Tongue (tissue), 2 donors: ENCODE data around the gene UGT1A3. TPM values are rescaled to one million over a fixed set of nuclear protein-coding genes. Genes with fewer than 3 reads are reported as not detected.

Experiments
- DNase-seq: peaks from one replicate; pipeline ENCODE4 v3.0.0-alpha.2; 2015
- total RNA-seq: library from RNA; depleted of rRNA; stranded (reverse); fragments of >200 nt; gene quantifications from one replicate; pipeline ENCODE4 v1.2.3, GENCODE V29; 2014

The UGT1A3 gene
- total RNA-seq, 1 donor from 2014 or later, result 0.51 TPM

DNA sequence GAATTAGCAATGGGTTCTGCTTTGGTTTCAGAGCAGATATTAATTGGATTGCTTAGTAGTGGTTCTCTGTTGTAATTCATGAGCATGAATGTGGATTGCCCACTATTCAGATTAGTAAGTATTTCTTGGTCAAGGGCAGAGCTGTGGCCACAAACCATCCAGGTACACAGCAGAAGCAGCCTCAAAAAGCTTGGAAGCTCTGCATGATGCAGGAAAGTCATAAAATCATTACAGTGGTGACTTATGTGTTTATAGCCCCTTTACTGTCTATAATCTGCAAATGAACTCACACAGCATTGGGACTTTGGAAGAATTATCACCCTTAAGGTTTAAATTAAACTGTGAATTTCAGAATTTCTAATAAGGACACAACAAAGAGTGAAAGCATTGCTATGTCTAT, 29.3 kb downstream of the UGT1A3 start:
- DNase-seq, result no peak

DNA sequence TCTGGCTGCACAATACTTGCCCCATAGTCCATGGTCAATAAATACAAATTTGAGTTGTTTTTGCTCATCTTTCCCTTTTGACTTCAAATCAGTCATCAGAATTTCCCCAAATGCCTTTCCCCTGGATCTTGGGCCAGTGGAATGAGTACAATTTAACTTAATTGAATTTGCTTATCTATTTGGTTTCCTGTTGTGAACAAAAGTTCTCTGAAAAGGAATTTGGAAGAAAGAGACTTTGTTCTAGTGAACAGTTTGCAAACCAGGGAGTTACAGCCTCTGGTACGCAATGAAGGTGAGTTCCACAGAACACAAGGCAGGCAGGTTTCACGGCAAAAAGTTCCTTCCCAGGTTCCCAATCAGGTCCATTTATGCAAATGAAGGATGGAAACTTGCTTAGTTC, 30.0 kb downstream of the UGT1A3 start:
- no peak for DNase-seq

DNA sequence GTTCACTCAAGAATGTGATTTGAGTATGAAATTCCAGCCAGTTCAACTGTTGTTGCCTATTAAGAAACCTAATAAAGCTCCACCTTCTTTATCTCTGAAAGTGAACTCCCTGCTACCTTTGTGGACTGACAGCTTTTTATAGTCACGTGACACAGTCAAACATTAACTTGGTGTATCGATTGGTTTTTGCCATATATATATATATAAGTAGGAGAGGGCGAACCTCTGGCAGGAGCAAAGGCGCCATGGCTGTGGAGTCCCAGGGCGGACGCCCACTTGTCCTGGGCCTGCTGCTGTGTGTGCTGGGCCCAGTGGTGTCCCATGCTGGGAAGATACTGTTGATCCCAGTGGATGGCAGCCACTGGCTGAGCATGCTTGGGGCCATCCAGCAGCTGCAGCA, 31.2 kb downstream of the UGT1A3 start, which contains the start of gene UGT1A1:
Gene UGT1A1, plus strand, starts transcription at position 228 of the 400 bp plus-strand sequence. Its CDS starts 18 bp downstream, at position 246.
- DNase-seq, result no peak

DNA sequence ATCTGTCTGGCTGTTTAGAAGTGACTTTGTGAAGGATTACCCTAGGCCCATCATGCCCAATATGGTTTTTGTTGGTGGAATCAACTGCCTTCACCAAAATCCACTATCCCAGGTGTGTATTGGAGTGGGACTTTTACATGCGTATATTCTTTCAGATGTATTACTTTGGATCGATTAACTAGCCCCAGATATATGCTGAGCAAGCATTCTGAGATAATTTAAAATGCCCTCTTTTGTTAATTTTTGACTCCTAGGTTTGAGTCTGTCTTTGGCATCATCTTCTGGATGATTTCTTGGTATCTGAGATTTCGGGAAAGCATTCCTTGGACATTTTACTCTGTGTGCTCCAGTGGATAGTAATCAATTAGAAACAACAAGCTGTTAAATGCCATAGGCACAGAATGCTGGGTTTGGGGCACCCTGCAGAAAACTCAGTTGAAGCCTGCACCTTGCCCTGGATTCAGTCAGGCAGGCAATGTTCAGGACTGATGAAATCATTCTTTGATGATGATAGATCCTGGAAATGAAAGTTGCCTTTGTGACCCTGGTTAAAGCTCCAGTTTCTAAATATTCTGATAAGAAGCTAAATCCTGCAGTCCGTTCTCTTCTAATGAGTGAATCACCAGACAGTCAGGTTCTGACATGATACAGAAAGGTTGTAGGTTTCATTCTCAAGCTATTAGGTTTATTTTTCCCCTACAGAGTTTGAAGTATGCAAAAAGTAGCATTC, 32.4 kb downstream of the UGT1A3 start:
- no peak for DNase-seq

DNA sequence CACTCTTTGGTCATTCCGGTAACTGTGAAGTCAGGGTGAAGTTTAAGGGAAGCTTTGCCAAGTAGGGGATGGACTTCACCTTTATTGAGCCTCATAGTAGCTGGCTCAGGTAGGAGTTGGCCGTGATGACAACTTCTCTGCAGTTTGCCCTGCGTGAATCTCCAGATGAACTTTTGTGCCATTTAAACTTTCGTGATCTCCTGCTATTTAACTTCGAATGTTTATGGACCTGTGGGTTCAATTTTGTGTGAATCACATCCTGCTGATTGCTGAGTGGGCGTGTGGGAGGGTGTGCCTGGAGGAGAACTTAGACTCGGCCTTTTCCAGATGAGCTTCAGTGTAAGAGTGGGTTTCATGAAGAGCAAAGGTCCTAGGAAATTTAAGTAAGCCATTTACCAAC, 35.4 kb downstream of the UGT1A3 start:
- DNase-seq, result no peak

DNA sequence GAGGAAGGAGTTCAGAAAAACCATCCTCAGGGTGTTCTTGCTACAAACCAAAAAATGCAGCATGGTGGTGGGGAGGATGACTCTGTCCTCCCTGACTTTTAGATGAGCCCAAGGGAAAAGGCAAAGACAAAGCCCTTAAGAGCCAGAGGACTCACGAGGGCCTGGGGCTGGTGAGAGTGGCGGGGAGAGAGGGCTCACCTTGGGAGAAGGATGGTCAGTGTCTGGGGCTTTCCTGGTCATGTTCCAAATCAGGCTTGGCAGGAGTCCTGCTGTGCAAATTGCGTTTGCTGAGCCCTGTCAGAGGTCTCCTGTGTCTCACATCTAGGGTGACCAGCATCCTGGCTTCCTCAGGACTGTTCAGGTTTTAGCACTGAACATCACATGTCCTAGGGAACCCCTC, 35.9 kb downstream of the UGT1A3 start:
- no peak for DNase-seq

DNA sequence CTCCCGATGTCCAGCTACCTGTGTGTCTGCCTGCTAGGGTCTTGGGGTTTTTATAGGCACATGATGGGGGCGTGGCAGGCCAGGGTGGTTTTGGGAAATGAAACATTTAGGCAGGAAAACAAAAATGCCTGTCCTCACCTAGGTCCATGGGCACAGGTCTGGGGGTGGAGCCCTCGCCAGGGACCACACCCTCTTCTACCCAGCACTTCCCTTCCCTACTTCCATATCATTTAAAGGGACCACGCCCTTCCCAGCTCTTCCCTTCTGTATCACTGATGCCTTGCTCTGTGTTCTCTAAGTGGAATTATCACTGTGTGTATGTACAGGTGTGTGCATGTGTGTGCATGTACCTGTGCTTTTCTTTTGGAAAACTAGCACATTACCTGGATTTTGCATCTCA, 37.6 kb downstream of the UGT1A3 start:
- DNase-seq, result no peak

DNA sequence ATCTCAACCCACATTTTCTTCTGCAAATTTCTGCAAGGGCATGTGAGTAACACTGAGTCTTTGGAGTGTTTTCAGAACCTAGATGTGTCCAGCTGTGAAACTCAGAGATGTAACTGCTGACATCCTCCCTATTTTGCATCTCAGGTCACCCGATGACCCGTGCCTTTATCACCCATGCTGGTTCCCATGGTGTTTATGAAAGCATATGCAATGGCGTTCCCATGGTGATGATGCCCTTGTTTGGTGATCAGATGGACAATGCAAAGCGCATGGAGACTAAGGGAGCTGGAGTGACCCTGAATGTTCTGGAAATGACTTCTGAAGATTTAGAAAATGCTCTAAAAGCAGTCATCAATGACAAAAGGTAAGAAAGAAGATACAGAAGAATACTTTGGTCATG, 39.2 kb downstream of the UGT1A3 start:
- no peak for DNase-seq

DNA sequence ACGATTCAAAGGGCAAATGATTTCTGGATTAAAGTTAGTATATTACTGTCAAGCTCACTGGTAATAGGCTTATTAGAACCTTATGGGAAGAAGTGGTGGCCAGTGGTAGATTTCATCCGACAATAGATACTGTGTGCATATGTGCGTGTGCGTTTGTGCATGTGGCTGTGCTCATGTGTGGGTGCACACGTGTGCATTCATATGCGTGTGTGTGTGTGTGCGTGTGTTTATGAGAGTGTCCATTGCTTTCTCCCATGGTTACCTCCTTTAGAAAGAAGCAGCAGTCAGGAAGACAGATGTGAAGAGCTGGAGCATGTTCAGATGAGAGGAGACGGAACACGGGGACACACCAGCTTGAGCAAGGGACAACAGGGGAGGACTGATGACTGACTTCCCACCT, 40.4 kb downstream of the UGT1A3 start:
- DNase-seq, result no peak

DNA sequence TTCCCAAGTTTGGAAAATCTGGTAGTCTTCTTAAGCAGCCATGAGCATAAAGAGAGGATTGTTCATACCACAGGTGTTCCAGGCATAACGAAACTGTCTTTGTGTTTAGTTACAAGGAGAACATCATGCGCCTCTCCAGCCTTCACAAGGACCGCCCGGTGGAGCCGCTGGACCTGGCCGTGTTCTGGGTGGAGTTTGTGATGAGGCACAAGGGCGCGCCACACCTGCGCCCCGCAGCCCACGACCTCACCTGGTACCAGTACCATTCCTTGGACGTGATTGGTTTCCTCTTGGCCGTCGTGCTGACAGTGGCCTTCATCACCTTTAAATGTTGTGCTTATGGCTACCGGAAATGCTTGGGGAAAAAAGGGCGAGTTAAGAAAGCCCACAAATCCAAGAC, 43.3 kb downstream of the UGT1A3 start:
- DNase-seq, result no peak

DNA sequence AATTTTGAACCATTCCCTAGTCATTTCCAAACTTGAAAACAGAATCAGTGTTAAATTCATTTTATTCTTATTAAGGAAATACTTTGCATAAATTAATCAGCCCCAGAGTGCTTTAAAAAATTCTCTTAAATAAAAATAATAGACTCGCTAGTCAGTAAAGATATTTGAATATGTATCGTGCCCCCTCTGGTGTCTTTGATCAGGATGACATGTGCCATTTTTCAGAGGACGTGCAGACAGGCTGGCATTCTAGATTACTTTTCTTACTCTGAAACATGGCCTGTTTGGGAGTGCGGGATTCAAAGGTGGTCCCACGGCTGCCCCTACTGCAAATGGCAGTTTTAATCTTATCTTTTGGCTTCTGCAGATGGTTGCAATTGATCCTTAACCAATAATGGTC, 43.7 kb downstream of the UGT1A3 start:
- no peak for DNase-seq

DNA sequence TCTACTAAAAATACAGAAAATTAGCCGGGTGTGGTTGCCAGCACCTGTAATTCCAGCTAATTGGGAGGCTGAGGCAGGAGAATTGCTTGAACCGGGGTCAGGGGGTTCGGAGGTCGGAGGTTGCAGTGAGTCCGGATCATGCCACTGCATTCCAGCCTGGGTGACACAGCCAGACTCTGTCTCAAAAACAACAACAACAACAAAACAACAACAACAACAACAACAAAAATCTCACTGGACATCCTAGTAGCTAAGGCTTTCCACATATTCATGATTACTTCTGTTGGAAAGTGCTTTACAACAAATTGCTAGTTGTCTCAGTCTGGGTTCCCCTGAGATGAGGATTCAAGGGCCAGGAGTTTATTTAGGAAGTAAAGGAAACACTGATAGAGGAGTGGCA, 45.0 kb downstream of the UGT1A3 start:
- no peak for DNase-seq

DNA sequence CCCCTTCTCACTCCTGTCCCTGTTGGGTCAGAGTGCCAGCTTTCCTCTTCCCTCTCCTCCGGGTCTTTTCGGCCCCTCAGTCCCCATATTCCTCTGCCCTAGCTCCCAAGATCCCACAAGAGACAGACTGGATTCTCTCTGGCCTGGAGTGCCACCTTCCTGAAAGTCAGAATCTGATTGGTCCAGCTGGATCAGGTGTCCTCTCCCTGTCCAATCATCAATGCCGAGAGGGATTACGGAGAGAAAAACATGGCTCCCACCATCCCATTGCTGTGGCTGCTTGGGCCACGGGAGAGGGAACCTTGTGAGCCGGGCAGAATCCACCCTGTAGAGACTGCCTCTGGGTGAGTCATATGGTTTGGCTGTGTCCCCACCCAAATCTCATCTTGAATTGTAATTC, 46.6 kb downstream of the UGT1A3 start:
- DNase-seq, result no peak

DNA sequence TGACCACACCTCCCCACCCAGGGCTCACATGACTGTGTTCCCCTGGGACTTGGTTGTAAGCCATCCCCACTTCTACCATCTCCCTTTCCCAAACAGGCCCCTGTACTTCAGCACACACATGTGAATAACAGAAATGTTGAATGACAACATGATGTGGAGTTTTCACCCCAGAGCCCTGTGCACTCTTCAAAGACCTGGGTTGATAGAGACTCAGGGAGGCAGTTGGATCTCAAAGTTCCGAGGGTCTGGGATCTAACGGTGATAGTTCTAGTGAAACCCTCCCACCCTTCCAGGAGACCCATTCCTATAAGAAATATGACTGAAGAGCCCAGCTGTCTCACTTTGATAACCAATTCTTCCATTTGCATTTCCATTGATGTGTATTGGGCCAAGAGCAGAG, 49.2 kb downstream of the UGT1A3 start, which contains the start of gene MROH2A:
Gene MROH2A, plus strand, starts transcription at position 301 of the 400 bp plus-strand sequence. CDS start 1,029 bp downstream, outside the sequence.
- DNase-seq, result no peak

DNA sequence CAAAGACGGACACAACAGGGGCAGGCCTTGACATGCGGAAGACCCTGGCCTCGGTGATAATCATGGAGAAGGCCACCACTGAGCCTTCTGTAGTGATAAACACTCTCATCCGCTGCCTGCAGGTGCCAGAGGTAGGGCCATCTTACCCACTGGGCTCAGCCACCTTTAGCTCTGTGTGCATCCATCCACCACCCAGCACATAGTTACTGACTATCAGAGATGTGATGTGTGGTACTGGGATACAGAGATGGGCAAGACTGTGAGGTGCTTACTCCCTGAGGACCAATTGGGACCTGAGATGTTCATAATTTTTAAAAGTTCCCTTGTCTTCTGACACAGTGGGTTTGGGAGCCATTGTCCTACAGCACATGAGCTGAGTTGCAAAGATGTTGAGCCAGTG, 50.9 kb downstream of the UGT1A3 start:
- DNase-seq, result no peak

DNA sequence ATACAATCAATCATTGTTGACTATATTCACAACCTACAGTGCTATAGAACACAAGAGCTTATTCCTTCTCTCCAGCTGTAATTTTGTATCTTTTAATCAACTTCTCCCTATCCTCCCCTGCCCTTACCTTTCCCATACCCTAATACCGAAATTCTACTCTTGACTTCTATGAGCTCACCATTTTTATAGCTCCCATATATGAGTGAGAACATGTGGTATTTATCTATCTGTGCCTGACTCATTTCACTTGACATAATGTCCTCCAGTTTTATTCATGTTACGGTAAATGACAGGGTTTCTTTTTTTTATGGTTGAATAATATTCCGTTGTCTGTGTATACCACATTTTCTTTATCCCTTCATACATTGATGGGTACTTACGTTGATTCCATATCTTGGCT, 51.9 kb downstream of the UGT1A3 start:
- no peak for DNase-seq

DNA sequence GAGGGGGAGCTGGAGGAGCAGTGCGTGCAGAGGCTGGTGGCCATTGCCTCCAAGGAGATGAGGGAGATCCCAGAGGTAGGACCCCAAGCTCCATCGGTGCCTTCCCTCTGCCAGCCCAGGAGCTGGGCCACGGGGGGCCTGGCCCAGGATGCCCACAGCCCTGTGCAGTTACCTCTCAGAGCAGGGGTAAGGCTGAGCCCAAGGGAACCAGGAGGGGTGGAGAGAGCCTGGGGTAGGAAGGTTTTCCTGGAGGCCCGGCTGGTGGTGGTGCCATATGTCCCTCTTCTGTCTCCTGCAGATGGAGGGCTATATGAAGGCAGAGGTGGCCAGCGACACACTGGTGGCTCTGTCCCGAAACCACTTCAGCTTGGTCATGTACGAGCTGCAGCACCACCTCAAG, 60.7 kb downstream of the UGT1A3 start:
- DNase-seq, result no peak

DNA sequence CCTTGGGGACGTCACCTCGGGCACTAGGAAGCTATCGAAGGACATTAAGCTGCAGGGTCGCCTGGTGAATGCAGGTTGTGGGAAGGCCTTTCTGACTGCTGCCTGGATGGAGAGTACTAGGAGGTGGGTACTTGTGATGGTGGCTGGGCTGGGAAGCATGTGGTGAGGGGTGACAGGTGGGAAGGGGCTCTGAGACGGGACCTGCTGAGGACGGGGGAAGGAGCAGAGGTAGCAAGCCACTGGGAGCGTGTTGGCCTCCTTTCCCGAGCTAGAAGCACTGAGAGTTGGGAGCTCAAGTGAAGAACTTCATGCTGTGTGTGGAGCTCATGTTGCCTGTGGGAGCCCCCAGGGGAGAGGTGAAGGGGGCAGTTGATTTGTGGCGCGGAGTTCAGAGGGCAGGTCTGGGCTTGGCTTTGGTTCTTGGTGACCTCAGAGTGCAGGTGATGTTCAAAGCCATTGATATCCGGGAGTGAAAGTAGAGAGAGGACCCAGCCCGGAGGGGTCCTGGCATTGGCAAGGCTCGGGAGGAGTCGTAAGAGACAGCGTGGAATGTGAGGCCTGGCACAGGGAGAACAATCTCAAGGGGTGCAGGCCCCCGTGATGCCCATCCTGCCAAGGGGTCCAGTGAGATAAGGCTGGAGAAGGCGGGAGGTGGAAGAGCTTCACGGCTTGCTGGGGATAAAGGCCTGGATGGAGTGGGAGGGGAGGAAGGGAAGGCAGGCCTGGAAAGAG, 62.5 kb downstream of the UGT1A3 start:
- no peak for DNase-seq

DNA sequence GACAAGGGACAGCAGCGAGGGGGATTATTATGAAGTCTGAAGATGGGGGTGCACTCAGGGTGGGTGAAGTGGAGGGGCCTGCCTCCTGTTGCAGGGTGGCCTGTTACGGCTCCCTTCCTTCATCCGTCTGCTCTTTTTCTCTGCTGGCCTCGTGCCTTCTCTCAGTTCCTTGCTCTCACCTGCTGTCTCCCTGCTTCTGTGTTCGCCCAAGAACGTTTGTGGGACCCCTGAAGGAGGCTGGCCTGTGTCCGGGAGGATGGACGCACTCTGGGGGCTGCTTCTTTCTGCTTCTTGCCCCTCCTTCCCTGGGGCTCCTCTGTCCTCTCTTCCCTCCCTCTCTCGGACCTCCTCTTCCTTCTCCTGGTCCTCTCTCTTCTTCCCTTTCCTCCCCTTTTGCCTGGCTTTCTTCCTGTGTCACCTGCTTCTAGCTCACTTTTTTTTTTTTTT, 63.1 kb downstream of the UGT1A3 start:
- DNase-seq, result no peak

DNA sequence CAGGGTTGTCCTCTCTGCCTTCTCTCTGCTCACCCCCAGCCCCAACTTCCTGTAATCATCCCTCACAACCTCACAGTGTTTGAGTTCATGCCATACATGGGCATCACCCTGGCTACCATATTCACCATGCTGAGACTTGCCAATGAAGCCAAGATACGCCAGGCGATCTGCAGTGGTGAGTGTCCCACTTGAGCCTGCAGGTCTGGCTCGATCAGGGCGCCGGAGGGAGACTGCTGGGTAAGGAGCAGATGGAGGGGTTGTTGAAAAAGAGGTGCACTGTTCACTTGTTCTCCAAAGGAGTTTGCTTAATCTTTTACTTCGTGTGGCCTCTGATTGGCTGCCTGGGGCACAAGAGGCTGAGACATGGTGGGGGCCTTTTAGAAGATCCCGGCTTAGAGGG, 63.9 kb downstream of the UGT1A3 start:
- no peak for DNase-seq

DNA sequence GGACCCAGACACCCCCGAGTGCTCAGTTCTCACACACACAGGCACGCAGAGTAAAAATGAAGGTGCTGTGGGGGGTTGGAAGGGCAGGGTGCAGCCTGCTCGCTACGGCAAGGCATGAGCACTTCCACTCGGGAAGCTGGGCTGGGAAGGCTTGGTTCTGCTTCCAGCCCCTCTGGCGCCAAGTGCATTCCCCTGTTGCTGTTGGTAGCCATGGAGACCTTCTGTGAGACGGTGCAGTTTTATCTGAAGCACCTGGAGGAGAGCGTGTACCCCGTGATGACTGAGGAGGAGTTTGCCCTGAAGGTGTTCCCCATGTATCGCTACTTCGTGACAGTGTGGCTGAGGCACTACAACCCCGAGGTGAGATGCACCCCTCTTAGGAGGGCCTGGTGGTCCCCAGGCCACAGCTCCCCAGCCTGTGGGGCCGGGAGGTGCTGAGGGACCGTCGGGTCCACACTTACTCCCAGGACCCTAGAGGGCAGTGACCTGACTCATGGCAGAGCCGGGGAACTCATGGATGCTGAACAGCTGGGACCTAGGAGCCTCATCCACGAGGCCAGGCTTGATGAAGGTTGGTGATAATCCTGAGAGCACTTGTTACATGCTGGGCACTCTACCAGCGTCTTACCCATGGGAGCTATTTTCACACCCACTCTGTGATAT, 64.8 kb downstream of the UGT1A3 start:
- DNase-seq, result no peak

DNA sequence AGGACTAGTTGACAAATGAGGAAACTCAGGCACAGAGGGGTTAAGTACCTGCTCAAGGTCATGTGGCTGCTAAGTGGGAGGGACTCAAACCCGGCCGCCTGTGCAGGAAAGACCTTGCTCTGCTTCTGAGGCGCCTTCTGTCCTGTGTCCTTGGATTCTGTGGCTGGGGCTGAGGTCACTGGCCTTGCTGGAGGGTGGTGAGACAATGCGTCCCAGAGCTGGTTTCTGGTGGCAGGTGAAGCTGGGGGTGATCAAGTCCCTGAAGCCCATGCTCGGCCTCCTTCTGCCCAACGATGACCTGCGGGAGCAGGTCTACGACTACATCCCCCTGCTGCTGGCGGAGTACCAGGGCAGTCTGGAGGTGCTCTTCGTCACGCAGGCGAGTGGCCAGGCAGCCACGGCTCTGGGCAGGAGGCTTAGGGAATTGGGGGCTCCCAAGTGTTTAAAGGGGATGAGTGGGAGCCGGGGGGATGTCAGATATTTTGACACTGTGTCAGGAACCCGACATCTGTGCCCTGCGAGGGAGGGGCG, 65.4 kb downstream of the UGT1A3 start:
- DNase-seq, result no peak

DNA sequence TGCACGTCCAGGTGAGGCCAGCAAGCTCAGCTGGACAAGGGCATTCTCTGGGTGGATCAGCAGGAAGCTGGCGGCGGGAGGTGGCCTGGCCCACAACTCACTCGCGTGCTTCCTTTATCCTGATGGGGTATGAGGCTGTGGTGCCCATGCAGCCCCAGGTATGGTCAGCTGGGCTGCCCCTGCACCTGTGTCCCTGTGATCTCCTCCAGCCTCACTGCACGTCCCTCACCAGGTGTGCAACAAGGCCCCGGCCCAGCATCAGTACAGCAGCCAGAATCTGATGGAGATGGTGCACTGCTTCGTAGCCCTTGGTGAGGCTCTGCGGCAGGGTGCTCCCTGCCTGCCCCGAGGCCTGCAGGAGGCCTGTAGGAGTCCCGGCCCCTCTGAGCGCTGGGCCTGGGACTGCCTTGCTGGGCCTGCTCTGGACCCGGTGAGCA, 66.9 kb downstream of the UGT1A3 start:
- no peak for DNase-seq
